Liver (tissue), 3 donors: ENCODE data around the gene MRPS35.

Experiments
- EGR1 ChIP-seq, 2 donors: IDR thresholded peaks; 2 replicates each; pipeline ENCODE4 v1.6.1; 2016 to 2018; ENCODE audit warnings: antibody characterized with exemption in 2 of 2, low read depth in 2 of 2
- RAD21 ChIP-seq, 2 donors: IDR thresholded peaks; 2 replicates each; pipeline ENCODE4 v1.6.1; 2016; ENCODE audit warnings: antibody characterized with exemption in 2 of 2, mild to moderate bottlenecking in 2 of 2
- RXRA ChIP-seq, 2 donors: IDR thresholded peaks; 2 replicates each; pipeline ENCODE4 v1.6.1; 2017 to 2018; ENCODE audit warnings: antibody characterized with exemption in 2 of 2, mild to moderate bottlenecking in 1 of 2
- TAF1 ChIP-seq: conservative IDR thresholded peaks from 2 replicates; pipeline ENCODE4 v1.6.1; 2016; ENCODE audit warnings: antibody characterized with exemption, mild to moderate bottlenecking
- YY1 ChIP-seq: IDR thresholded peaks from 2 replicates; pipeline ENCODE4 v1.6.1; 2016; ENCODE audit warnings: antibody characterized with exemption, mild to moderate bottlenecking
- TF ChIP-seq, protein P1 (sequence below): fragments of 150-350 bp; IDR thresholded peaks from 2 replicates; pipeline ENCODE4 v1.5.1; 2017; ENCODE audit warnings: improper control_type of control experiment, low read depth, low read length; ENCODE audit not compliant: missing input control
- TF ChIP-seq, protein P2 (sequence below): IDR thresholded peaks from 2 replicates; pipeline ENCODE4 v1.6.1; 2016; ENCODE audit warnings: antibody characterized with exemption
- TF ChIP-seq, protein P3 (sequence below): IDR thresholded peaks from 2 replicates; pipeline ENCODE4 v1.6.1; 2016; ENCODE audit warnings: antibody characterized with exemption
- TF ChIP-seq, protein P4 (sequence below): IDR thresholded peaks from 2 replicates; pipeline ENCODE4 v1.6.1; 2016; ENCODE audit warnings: antibody characterized with exemption, mild to moderate bottlenecking
- donor health status: healthy.
- donor health status: healthy.

DNA sequence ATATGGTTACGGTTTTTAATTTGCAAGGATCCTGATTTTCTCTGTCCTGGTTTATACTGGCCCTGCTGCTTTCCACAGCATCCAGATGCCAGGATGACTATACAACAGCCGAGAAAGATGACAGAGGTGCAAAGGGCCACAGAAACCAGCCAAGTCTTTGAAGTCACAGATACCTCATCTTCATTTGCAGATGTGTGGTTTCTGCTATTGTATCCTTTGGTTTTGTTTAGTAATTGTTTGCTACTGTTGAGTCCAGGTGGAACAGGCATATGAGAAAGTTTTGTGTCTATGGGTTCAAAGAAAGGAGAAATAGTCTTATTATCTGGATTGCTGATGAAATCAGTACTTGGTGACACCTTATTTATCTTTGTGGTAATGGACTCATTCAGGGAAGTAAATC, 52.1 kb downstream of the MRPS35 start:
- TF ChIP-seq, protein P1, sequence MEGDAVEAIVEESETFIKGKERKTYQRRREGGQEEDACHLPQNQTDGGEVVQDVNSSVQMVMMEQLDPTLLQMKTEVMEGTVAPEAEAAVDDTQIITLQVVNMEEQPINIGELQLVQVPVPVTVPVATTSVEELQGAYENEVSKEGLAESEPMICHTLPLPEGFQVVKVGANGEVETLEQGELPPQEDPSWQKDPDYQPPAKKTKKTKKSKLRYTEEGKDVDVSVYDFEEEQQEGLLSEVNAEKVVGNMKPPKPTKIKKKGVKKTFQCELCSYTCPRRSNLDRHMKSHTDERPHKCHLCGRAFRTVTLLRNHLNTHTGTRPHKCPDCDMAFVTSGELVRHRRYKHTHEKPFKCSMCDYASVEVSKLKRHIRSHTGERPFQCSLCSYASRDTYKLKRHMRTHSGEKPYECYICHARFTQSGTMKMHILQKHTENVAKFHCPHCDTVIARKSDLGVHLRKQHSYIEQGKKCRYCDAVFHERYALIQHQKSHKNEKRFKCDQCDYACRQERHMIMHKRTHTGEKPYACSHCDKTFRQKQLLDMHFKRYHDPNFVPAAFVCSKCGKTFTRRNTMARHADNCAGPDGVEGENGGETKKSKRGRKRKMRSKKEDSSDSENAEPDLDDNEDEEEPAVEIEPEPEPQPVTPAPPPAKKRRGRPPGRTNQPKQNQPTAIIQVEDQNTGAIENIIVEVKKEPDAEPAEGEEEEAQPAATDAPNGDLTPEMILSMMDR = no peak
- TF ChIP-seq, protein P2, sequence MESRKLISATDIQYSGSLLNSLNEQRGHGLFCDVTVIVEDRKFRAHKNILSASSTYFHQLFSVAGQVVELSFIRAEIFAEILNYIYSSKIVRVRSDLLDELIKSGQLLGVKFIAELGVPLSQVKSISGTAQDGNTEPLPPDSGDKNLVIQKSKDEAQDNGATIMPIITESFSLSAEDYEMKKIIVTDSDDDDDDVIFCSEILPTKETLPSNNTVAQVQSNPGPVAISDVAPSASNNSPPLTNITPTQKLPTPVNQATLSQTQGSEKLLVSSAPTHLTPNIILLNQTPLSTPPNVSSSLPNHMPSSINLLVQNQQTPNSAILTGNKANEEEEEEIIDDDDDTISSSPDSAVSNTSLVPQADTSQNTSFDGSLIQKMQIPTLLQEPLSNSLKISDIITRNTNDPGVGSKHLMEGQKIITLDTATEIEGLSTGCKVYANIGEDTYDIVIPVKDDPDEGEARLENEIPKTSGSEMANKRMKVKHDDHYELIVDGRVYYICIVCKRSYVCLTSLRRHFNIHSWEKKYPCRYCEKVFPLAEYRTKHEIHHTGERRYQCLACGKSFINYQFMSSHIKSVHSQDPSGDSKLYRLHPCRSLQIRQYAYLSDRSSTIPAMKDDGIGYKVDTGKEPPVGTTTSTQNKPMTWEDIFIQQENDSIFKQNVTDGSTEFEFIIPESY = no peak
- no peak for TF ChIP-seq RAD21 (IDR thresholded peaks at IDR 0.05)
- TF ChIP-seq, protein P3, sequence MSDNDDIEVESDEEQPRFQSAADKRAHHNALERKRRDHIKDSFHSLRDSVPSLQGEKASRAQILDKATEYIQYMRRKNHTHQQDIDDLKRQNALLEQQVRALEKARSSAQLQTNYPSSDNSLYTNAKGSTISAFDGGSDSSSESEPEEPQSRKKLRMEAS = no peak
- TF ChIP-seq, protein P4, sequence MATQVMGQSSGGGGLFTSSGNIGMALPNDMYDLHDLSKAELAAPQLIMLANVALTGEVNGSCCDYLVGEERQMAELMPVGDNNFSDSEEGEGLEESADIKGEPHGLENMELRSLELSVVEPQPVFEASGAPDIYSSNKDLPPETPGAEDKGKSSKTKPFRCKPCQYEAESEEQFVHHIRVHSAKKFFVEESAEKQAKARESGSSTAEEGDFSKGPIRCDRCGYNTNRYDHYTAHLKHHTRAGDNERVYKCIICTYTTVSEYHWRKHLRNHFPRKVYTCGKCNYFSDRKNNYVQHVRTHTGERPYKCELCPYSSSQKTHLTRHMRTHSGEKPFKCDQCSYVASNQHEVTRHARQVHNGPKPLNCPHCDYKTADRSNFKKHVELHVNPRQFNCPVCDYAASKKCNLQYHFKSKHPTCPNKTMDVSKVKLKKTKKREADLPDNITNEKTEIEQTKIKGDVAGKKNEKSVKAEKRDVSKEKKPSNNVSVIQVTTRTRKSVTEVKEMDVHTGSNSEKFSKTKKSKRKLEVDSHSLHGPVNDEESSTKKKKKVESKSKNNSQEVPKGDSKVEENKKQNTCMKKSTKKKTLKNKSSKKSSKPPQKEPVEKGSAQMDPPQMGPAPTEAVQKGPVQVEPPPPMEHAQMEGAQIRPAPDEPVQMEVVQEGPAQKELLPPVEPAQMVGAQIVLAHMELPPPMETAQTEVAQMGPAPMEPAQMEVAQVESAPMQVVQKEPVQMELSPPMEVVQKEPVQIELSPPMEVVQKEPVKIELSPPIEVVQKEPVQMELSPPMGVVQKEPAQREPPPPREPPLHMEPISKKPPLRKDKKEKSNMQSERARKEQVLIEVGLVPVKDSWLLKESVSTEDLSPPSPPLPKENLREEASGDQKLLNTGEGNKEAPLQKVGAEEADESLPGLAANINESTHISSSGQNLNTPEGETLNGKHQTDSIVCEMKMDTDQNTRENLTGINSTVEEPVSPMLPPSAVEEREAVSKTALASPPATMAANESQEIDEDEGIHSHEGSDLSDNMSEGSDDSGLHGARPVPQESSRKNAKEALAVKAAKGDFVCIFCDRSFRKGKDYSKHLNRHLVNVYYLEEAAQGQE = no peak
- TF ChIP-seq TAF1 = no peak
- no peak for TF ChIP-seq RXRA (IDR thresholded peaks at IDR 0.05)
- no peak for TF ChIP-seq EGR1 (IDR thresholded peaks at IDR 0.05; ENCODE audit: low read depth in 2 of 2)
- TF ChIP-seq YY1 = no peak
